Lung (tissue), 12 donors: ENCODE results near the gene TRERF1. TPM values are rescaled to one million over a fixed set of nuclear protein-coding genes. Genes with fewer than 3 reads are reported as not detected.

Experiments used
- ATAC-seq: fragments of 200-7000 bp; cut with Tn5 transposase; one replicate; pipeline ENCODE4 v1.9.1; 2020; ENCODE audit warnings: moderate number of reproducible peaks; ENCODE audit not compliant: insufficient read depth, low FRiP score
- DNase-seq, 3 donors: peaks; one replicate each; pipeline ENCODE4 v3.0.0-alpha.2; 2013 to 2017
- H3K27ac ChIP-seq, 2 donors: one replicate each; pipeline ENCODE4 v1.5.1; 2013; ENCODE audit warnings: mild to moderate bottlenecking in 2 of 2, moderate library complexity in 2 of 2, control low read depth in 1 of 2, inconsistent platforms in 1 of 2, low read depth in 1 of 2, low read length in 1 of 2
- H3K27me3 ChIP-seq, 3 donors: one replicate each; pipeline ENCODE4 v1.5.1; 2013; ENCODE audit warnings: low read length in 2 of 3; ENCODE audit not compliant: control insufficient read depth in 3 of 3, insufficient read depth in 3 of 3
- H3K36me3 ChIP-seq, 4 donors: one replicate each; pipeline ENCODE4 v1.5.1; 2013; ENCODE audit warnings: low read length in 4 of 4, mild to moderate bottlenecking in 1 of 4, moderate library complexity in 1 of 4; ENCODE audit not compliant: control insufficient read depth in 4 of 4, insufficient read depth in 4 of 4
- H3K4me1 ChIP-seq, 5 donors: one replicate each; pipeline ENCODE4 v1.5.1; 2013; ENCODE audit warnings: low read length in 5 of 5, mild to moderate bottlenecking in 2 of 5, moderate library complexity in 1 of 5; ENCODE audit not compliant: control insufficient read depth in 5 of 5, insufficient read depth in 5 of 5
- H3K4me3 ChIP-seq: one replicate; pipeline ENCODE4 v1.5.1; 2013; ENCODE audit warnings: mild to moderate bottlenecking, control low read depth, moderate library complexity
- H3K9ac ChIP-seq, 2 donors: one replicate each; pipeline ENCODE4 v1.5.1; 2013; ENCODE audit warnings: low read length in 2 of 2, control low read depth in 1 of 2; ENCODE audit not compliant: insufficient read depth in 1 of 2
- H3K9me3 ChIP-seq, 4 donors: one replicate each; pipeline ENCODE4 v1.5.1; 2013; ENCODE audit warnings: low read length in 3 of 4, mild to moderate bottlenecking in 1 of 4, moderate library complexity in 1 of 4; ENCODE audit not compliant: control insufficient read depth in 4 of 4, insufficient read depth in 3 of 4
- WGBS, 2 donors: extraction: QIAGEN DNeasy Blood & Tissue Kit; methylation state at CpG; one replicate each; pipeline ENCODE4 v1.1.7; 2013; 5-methylcytosine and 5-hydroxymethylcytosine counted together
- polyA plus RNA-seq, 2 donors: library from polyadenylated mRNA; stranded (reverse); fragments of 200-250 nt; gene quantifications; one replicate each; pipeline ENCODE4 v1.2.1, GENCODE V29; 2013
- total RNA-seq, 2 donors: library from RNA; depleted of rRNA in 1 of 2; stranded (reverse); fragments of >200 nt in 1 of 2; gene quantifications; one replicate each; pipeline ENCODE4 v1.2.1, GENCODE V29; 2014 to 2021
- TF ChIP-seq, protein P1 (sequence below): IDR thresholded peaks from 2 replicates; pipeline ENCODE4 v1.5.1; 2012; ENCODE audit warnings: mild to moderate bottlenecking; ENCODE audit errors: control extremely low read depth, extremely low read depth
- donor health status: control.
- donor health status: control.
- donor health status: Bipolar disorder and iron deficiency.
- donor health status: healthy.
- donor health status: DM: yes; HTN: yes; CAD: no.

Gene TRERF1
- total and polyA plus RNA-seq, 4 donors: 1.2 to 10.4 (median 3.3) TPM

DNA sequence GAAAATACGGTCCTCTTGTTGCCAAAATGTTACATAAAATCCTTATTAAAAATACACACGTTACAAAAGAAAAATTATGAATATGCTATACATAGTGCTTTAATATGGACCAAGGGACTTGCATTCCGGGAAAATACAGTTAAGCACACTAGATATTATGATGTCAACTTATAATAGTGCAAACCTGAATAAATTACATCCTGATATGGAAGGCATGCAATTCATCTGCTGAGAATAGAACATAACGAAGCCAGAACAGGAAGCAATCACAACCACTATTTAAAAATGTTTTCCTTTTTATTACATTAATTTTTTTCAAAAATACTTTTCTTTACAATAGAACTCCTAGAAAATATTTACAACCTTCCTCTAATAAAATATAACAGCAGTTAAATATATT lies 226.3 kb downstream of the TRERF1 start:
- no peaks in the 10 kb centered on the region for H3K27me3 ChIP-seq
- DNase-seq: no peak
- H3K36me3 ChIP-seq: peaks cover 0 to 18% (median 5%) of the 10 kb centered on the region in 4 donors
- H3K9me3 ChIP-seq: no peaks in the 10 kb centered on the region
- no peak overlapping the region for H3K4me3 ChIP-seq
- no peak overlapping the region for H3K27ac ChIP-seq
- H3K4me1 ChIP-seq: peaks cover 0 to 35% (median 10%) of the 10 kb centered on the region in 5 donors
- no peak overlapping the region for H3K9ac ChIP-seq
- TF ChIP-seq, protein P1, sequence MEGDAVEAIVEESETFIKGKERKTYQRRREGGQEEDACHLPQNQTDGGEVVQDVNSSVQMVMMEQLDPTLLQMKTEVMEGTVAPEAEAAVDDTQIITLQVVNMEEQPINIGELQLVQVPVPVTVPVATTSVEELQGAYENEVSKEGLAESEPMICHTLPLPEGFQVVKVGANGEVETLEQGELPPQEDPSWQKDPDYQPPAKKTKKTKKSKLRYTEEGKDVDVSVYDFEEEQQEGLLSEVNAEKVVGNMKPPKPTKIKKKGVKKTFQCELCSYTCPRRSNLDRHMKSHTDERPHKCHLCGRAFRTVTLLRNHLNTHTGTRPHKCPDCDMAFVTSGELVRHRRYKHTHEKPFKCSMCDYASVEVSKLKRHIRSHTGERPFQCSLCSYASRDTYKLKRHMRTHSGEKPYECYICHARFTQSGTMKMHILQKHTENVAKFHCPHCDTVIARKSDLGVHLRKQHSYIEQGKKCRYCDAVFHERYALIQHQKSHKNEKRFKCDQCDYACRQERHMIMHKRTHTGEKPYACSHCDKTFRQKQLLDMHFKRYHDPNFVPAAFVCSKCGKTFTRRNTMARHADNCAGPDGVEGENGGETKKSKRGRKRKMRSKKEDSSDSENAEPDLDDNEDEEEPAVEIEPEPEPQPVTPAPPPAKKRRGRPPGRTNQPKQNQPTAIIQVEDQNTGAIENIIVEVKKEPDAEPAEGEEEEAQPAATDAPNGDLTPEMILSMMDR: no peak
- 57 to 66% methylated on average over 4 of the region's 4 CpGs for WGBS, 2 donors
- no peak for ATAC-seq

- H3K9ac ChIP-seq: no peak overlapping the region
- no peaks in the 10 kb centered on the region for H3K27me3 ChIP-seq
- no peak for ATAC-seq
- TF ChIP-seq, protein P1: no peak
- peaks cover 0 to 30% (median 10%) of the 10 kb centered on the region in 5 donors for H3K4me1 ChIP-seq
- no peaks in the 10 kb centered on the region for H3K9me3 ChIP-seq
- no peak for DNase-seq
- H3K36me3 ChIP-seq: peaks cover 0 to 18% (median 5%) of the 10 kb centered on the region in 4 donors
- no peak overlapping the region for H3K27ac ChIP-seq
- no peak overlapping the region for H3K4me3 ChIP-seq
Observed at GRCh38 chr6:42225029-42225339, 226.7 kb downstream of the TRERF1 start.

DNA sequence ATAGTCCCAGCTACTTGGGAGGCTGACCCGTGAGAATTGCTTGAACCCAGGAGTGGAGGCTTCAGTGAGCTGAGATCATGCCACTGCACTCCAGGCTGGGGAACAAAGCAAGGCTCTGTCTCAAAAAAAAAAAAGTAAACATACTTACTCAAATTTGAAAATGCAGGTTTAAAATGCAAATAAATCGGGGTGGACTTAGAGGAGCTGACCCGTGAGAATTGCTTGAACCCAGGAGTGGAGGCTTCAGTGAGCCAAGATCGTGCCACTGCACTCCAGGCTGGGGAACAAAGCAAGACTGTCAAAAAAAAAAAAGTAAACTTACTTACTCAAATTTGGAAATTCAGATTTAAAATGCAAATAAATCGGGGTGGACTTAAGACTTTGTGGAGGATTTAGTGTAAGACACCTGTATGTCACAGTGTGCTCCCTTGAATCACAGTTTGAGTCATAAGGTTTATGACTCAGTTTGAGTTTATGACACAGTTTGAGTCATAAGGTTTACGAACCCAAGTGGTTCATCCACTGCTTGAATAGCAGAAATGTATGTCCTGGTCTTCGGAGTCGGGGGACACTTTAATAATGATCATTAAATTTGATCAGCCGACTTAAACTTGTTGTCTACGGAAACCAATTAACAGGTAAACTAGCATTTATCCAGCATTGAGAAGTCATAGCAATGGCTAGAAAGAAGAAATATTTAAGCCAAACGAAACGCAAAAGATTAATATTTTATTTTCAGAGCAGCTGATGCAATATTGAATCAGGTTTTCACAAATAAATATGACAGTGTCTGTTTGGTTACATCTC lies 227.3 kb downstream of the TRERF1 start:
- H3K9me3 ChIP-seq: no peaks in the 10 kb centered on the region
- no peak overlapping the region for H3K27ac ChIP-seq
- peaks cover 0 to 17% (median 5%) of the 10 kb centered on the region in 4 donors for H3K36me3 ChIP-seq
- TF ChIP-seq, protein P1: no peak
- H3K4me1 ChIP-seq: peaks cover 0 to 26% (median 10%) of the 10 kb centered on the region in 5 donors
- DNase-seq (no peak), ATAC-seq (no peak)
- no peak overlapping the region for H3K9ac ChIP-seq
- H3K27me3 ChIP-seq: no peaks in the 10 kb centered on the region
- 81 to 87% methylated on average over 12 of the region's 12 CpGs for WGBS, 2 donors
- no peak overlapping the region for H3K4me3 ChIP-seq
